NCI-H510A (cell line): Measurements from ENCODE around the gene EFCAB13.
A peak's percentile ranks its signal among the peaks of the same experiment; 100 is the strongest.

Source experiments
- DNase-seq: peaks from one replicate; lab custom pipeline; 2025; lab: John Stamatoyannopoulos, UW

EFCAB13 gene

GRCh38 chr17:47292206-47292605 is 31.5 kb upstream of the EFCAB13 start:
- DNase-seq: no peak

DNA sequence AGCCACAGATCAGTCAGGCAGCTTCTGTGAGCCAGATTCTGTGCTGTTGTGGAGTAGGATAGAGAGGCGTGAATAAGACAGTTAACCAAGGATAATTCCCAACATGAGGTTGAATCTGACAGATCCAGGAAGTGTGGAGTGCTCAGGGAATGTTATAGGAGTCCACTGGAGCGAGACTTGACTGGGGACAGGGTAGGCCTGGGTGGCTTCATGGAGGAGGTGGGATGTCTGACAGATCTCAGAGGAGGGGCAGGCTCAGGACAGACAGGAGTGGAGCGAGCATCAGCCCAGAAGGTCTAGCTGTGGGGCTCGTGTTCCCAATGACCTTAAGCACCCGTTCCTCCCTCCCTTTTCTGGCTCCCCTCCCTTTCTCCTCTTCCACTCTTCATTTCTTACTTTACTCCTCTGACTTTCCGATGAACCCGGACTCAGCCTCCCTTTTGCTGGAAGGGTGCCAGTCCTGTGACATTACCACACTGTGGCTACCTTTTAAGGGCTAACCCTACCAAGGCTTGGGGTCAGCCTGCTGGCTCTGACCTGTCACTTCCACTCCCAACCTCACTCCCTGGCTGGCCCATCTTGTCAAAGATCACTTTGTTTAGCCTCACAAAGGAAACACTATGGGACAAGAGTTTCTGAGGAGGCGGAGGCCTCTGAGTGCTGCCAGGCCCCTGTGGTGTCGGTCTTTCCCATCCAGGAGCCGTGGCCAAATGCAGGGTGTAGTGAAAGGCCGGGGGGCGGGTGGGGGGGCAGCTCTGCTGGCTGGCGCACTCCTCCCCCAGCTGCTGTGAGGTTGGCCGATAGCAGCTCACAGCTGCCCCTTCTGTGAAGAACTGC is 28.5 kb upstream of the EFCAB13 start:
- no peak for DNase-seq

GRCh38 chr17:47295874-47296255 is 27.9 kb upstream of the EFCAB13 start:
- no peak for DNase-seq

- DNase-seq: no peak
These were observed 25.9 kb upstream of the EFCAB13 start for GRCh38 chr17:47297661-47298400.

- no peak for DNase-seq
These were observed 25.0 kb upstream of the EFCAB13 start for GRCh38 chr17:47298712-47299111.

DNA sequence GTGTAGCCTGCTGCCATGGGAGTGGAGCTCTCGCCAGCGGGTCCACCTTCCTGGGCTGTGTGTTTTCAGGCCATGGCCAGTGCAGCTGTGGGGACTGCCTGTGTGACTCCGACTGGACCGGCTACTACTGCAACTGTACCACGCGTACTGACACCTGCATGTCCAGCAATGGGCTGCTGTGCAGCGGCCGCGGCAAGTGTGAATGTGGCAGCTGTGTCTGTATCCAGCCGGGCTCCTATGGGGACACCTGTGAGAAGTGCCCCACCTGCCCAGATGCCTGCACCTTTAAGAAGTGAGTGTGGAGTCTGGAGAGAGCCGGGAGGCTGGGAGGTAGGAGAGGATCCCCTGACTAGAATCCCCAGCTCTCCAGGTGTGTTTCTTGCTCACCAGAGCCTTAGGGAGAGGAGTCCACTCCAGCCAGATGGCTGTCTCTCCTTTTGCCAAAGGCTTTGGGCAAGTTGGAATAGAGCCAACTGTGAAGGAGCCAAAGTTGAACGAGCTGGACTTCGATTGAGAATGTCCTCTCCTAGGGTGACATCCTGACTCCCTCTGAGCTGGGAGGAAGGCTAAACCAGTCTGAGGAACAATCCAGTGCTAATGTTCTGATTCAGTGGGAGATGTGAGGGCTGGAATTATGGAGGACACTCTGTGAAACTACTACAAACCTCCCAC is 24.4 kb upstream of the EFCAB13 start:
- no peak for DNase-seq

DNA sequence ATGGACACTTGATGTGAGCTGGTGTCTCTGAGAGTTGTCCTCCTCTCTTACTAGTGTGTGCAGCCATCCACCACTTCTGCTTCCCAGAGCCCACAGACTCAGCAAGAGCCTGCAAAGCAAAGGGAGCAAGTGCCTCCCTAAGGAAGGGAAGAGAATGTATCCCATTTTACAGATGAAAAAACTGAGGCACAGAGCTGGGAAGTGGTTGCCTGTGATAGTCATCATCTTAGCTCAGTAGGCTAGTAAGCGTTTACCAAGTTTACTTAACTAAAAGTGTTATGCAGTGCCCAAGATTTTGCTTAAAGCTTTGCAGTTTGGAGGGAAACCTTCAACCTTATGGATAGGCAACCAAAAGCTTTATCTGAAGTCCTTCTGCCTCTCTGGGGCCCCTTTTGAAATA is 23.0 kb upstream of the EFCAB13 start:
- no peak for DNase-seq

- DNase-seq: no peak
These were observed 22.6 kb upstream of the EFCAB13 start for GRCh38 chr17:47301161-47301560.

DNA sequence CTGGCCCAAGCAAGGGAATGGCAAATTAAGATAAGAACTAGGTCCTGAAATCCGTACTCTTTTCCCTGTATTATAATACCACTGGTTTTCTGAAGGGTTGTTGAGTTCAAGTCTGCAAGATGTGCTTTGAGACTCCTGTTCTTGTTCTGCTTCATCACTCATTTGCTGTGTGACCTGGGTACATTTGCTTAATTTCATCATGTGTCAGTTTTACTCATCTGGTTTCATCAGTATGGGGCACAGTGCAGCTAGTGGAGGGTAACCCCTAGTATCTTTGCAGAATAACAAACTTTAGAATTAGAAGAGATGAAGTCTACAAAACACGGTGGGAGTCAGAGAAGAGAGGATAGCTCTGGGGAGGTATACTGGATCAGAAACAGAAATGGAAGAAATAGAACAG is 21.9 kb upstream of the EFCAB13 start:
- DNase-seq: no peak

- DNase-seq: no peak
These were observed 19.6 kb upstream of the EFCAB13 start for GRCh38 chr17:47304186-47304585.

GRCh38 chr17:47305302-47305923 is 18.3 kb upstream of the EFCAB13 start:
- DNase-seq: no peak

DNA sequence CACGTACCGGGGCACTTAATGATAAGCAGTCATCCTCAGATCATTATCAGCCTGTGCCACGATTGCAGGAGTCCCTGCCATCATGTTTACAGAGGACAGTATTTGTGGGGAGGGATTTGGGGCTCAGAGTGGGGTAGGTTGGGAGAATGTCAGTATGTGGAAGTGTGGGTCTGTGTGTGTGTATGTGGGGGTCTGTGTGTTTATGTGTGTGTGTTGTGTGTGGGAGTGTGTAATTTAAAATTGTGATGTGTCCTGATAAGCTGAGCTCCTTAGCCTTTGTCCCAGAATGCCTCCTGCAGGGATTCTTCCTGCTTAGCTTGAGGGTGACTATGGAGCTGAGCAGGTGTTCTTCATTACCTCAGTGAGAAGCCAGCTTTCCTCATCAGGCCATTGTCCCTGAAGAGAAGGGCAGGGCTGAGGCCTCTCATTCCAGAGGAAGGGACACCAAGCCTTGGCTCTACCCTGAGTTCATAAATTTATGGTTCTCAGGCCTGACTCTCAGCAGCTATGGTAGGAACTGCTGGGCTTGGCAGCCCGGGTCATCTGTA is 13.5 kb upstream of the EFCAB13 start:
- no peak for DNase-seq

GRCh38 chr17:47311420-47311819 is 12.3 kb upstream of the EFCAB13 start:
- DNase-seq: no peak

DNA sequence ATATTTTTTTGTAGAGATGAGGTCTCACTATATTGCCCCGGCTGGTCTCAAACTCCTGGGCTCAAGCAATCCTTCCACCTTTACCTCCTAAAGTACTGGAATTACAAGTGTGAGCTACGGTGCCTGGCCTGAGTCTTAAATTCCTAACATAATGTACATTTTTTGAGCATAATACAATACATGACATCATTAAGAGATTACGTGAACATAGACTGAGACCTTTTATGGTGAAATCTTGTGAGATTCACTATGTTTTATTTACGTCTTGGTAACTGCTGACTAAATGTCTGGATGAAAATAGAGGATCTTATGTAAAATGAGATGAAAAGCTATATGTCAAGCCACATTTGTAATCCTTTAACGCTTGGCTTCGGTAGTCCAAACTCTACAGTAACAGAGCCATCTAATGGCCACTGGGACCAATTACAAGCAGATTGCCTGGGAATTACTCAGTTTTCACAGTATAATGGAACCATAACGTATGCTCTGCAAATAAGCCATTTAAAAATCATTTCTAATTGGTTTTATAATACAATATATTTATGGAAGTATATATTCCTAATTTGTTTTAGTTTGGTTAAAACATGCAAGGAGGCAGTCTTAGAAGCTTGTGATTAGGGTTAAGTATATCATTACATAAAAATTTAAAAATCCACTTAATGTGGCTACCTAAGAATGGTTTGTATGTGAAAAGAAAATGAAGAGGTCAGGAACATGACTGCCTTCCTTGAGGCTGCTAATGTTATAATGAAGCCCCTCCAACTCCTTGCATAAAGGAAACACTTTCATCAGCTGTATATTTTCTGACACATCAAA is 8.1 kb upstream of the EFCAB13 start:
- DNase-seq: no peak

- no peak for DNase-seq
These were observed 7.4 kb upstream of the EFCAB13 start for GRCh38 chr17:47316311-47316710.

- no peak for DNase-seq
These were observed 6.6 kb upstream of the EFCAB13 start for GRCh38 chr17:47317119-47317518.

GRCh38 chr17:47318197-47318918 is 5.4 kb upstream of the EFCAB13 start:
- no peak for DNase-seq

DNA sequence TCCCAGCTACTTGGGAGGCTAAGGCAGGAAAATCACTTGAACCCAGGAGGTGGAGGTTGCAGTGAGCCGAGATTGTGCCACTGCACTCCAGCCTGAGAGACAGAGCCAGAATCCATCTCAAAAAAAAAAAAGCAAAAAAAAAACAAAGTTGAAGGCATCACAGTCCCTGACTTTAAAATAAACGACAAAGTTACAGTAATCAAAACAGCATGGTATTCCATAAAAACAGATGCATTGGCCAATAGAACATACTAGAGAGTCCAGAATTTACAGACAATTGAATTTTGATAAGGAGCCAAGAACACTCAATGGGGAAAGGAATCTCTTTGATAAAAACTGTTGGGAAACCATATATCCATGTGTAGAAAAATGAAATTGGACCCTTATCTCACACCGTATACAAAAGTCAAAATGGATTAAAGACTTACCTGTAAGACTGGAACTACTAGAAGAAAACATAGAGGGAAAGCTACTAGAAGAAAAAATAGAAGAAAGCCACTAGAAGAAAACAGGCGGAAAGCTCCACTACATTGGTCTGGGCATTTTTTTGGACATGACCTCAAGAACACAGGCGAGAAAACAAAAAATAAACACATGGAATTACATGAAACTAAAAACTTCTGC is 2.8 kb upstream of the EFCAB13 start:
- DNase-seq: no peak

- peak; percentile 64 for DNase-seq
These were observed 667 bp downstream of the EFCAB13 start for GRCh38 chr17:47324224-47325020.
